Right kidney (tissue), 9 donors: ENCODE measurements around the gene ZNF195.
A peak's percentile ranks its signal among the peaks of the same experiment; 100 is the strongest.
"Not testable (repeated sequence)": the region's sequence is repeated elsewhere in the genome, so short reads cannot be mapped to it uniquely, and the experiment has no call there.

Experiments
- DNase-seq: peaks from one replicate; pipeline ENCODE4 v3.0.0-alpha.2; 2016
- long read RNA-seq, 8 donors: transcript quantifications; one replicate each; lab custom pipeline, GENCODE V29; 2026

The ZNF195 gene
- long read RNA-seq, donor 1, partial matches to known transcripts = 0 of 8 reads
- long read RNA-seq, donor 1, other reads (novel, unspliced or antisense) = 0 of 8 reads
- long read RNA-seq, donor 2, transcript ZNF195-204 (4 exons, 2,970 nt) = major isoform, 5 of 8 reads
- long read RNA-seq, donor 2, partial matches to known transcripts = 0 of 8 reads
- long read RNA-seq, donor 2, other reads (novel, unspliced or antisense) = 0 of 8 reads
- long read RNA-seq, donor 3, transcript ZNF195-204 (4 exons, 2,970 nt) = major isoform, 6 of 6 reads
- long read RNA-seq, donor 3, partial matches to known transcripts = 0 of 6 reads
- long read RNA-seq, donor 3, other reads (novel, unspliced or antisense) = 0 of 6 reads
- long read RNA-seq, donor 4, partial matches to known transcripts = 0 of 5 reads
- long read RNA-seq, donor 4, other reads (novel, unspliced or antisense) = 0 of 5 reads
- long read RNA-seq, donor 5, transcript ZNF195-204 (4 exons, 2,970 nt) = major isoform, 9 of 12 reads
- long read RNA-seq, donor 5, partial matches to known transcripts = 0 of 12 reads
- long read RNA-seq, donor 5, other reads (novel, unspliced or antisense) = 0 of 12 reads
- long read RNA-seq, donor 6, transcript ZNF195-204 (4 exons, 2,970 nt) = major isoform, 7 of 12 reads
- long read RNA-seq, donor 6, partial matches to known transcripts = 0 of 12 reads
- long read RNA-seq, donor 6, other reads (novel, unspliced or antisense) = 0 of 12 reads
- long read RNA-seq, donor 7, transcript ZNF195-204 (4 exons, 2,970 nt) = major isoform, 9 of 34 reads
- long read RNA-seq, donor 7, partial matches to known transcripts = 22 of 34 reads
- long read RNA-seq, donor 7, other reads (novel, unspliced or antisense) = 0 of 34 reads
- long read RNA-seq, donor 8, partial matches to known transcripts = 0 of 5 reads
- long read RNA-seq, donor 8, other reads (novel, unspliced or antisense) = 0 of 5 reads

GRCh38 chr11:3378426-3379423 is at the start of gene ZNF195:
Gene ZNF195 (minus strand): TSS chr11:3379146. CDS start chr11:3379040, 106 bp downstream.
- peak; percentile 94 for DNase-seq

GRCh38 chr11:3428076-3428475 is 49.1 kb upstream of the ZNF195 start:
- not testable (repeated sequence) for DNase-seq

- not testable (repeated sequence) for DNase-seq
Measured at GRCh38 chr11:3426541-3426940, 47.6 kb upstream of the ZNF195 start.

GRCh38 chr11:3423928-3424327 is 45.0 kb upstream of the ZNF195 start:
- DNase-seq = not testable (repeated sequence)

- DNase-seq = peak; percentile 69
Measured at GRCh38 chr11:3423138-3423731, 44.3 kb upstream of the ZNF195 start.

- peak; percentile 84 for DNase-seq
Measured at GRCh38 chr11:3422380-3423137, 43.6 kb upstream of the ZNF195 start.

- DNase-seq = peak; percentile 82
Measured at GRCh38 chr11:3421608-3422379, 42.8 kb upstream of the ZNF195 start.

GRCh38 chr11:3420281-3421042 is 41.5 kb upstream of the ZNF195 start:
- DNase-seq = not testable (repeated sequence)

- not testable (repeated sequence) for DNase-seq
Measured at GRCh38 chr11:3419496-3419895, 40.5 kb upstream of the ZNF195 start.

- not testable (repeated sequence) for DNase-seq
Measured at GRCh38 chr11:3417047-3417446, 38.1 kb upstream of the ZNF195 start.

- DNase-seq = not testable (repeated sequence)
Measured at GRCh38 chr11:3415301-3415700, 36.4 kb upstream of the ZNF195 start.

GRCh38 chr11:3413666-3414065 is 34.7 kb upstream of the ZNF195 start:
- DNase-seq = not testable (repeated sequence)

GRCh38 chr11:3412837-3413236 is 33.9 kb upstream of the ZNF195 start:
- no peak for DNase-seq

GRCh38 chr11:3408722-3409121 is 29.8 kb upstream of the ZNF195 start:
- peak; percentile 57 for DNase-seq

- DNase-seq = not testable (repeated sequence)
Measured at GRCh38 chr11:3408058-3408605, 29.2 kb upstream of the ZNF195 start.

GRCh38 chr11:3406937-3407336 is 28.0 kb upstream of the ZNF195 start:
- not testable (repeated sequence) for DNase-seq

- not testable (repeated sequence) for DNase-seq
Measured at GRCh38 chr11:3406223-3406875, 27.4 kb upstream of the ZNF195 start.
